Measurements from ENCODE around the gene INSM2. TPM values are rescaled to one million over a fixed set of nuclear protein-coding genes. Genes with fewer than 3 reads are reported as not detected.

INSM2 gene, protein sequence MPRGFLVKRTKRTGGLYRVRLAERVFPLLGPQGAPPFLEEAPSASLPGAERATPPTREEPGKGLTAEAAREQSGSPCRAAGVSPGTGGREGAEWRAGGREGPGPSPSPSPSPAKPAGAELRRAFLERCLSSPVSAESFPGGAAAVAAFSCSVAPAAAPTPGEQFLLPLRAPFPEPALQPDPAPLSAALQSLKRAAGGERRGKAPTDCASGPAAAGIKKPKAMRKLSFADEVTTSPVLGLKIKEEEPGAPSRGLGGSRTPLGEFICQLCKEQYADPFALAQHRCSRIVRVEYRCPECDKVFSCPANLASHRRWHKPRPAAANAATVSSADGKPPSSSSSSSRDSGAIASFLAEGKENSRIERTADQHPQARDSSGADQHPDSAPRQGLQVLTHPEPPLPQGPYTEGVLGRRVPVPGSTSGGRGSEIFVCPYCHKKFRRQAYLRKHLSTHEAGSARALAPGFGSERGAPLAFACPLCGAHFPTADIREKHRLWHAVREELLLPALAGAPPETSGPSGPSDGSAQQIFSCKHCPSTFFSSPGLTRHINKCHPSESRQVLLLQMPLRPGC
- not detected for total RNA-seq
- not detected for polyA plus RNA-seq
- long read RNA-seq, donor 1: 0 reads
- long read RNA-seq, donor 2: 0 reads

DNA sequence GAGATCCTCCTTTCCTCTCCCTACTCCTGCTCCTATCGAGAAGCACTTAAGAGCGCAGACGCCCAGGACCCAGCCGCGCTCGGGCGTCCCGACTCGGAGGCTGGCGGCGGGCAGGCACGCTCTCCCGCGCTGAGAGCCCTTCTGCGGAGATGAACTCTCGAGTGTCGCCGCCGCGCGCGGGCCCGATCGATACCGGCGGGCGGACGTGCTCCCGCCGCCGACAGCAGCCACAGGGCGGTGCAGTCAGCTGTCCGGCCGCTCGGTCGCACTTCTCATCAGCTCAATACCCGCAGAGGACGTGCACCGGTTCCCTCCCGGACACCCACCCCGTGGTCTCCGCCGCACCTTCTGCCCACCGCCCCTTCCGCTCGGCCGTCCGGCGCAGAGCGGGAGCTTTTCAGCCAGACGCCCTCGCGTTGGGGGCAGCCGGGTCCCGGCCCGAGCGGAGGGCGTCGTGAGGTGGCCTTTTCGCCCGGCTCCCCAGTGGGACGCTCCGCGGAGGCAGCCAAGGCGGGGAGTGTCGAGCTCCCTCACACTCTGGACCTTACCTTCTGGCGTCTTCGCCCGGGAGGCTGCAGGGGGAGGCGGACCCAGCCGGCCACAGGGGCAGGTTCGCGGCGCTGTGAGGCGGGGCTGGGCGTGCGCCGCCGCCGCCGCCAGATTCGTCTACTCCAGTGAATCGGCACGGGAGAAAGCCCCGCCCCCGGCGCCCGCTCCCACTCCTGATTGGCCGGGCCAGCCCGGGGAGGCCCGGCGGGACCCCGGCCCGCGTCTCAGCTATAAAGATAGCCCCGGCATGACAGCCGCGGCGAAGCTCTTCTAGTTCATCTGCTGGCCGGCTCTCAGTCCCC is at the start of gene INSM2:
Gene INSM2 (plus strand): TSS at position 808 of the 851 bp plus-strand sequence. CDS start 89 bp downstream, outside the sequence.
- no peaks in the 10 kb centered on the region for H3K9me3 ChIP-seq
- TF ChIP-seq, protein P1, sequence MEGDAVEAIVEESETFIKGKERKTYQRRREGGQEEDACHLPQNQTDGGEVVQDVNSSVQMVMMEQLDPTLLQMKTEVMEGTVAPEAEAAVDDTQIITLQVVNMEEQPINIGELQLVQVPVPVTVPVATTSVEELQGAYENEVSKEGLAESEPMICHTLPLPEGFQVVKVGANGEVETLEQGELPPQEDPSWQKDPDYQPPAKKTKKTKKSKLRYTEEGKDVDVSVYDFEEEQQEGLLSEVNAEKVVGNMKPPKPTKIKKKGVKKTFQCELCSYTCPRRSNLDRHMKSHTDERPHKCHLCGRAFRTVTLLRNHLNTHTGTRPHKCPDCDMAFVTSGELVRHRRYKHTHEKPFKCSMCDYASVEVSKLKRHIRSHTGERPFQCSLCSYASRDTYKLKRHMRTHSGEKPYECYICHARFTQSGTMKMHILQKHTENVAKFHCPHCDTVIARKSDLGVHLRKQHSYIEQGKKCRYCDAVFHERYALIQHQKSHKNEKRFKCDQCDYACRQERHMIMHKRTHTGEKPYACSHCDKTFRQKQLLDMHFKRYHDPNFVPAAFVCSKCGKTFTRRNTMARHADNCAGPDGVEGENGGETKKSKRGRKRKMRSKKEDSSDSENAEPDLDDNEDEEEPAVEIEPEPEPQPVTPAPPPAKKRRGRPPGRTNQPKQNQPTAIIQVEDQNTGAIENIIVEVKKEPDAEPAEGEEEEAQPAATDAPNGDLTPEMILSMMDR (IDR thresholded peaks at IDR 0.05): no peak
- peaks cover 7 to 57% (median 21%) of the 10 kb centered on the region in 3 donors for H3K27me3 ChIP-seq (ENCODE audit: insufficient read depth in 3 of 3, low read length in 2 of 3)
- DNase-seq (peak; percentile 49 to 69), ATAC-seq (peak; percentile 72 to 81 (median 78))
- WGBS, 3 donors: 1% methylated on average over 56 to 100 of the region's 100 CpGs
- H3K4me1 ChIP-seq: peaks cover 20% of the 10 kb centered on the region
- H3K27ac ChIP-seq: no peak within 1 kb of the TSS
- no peaks in the 10 kb centered on the region for H3K36me3 ChIP-seq (ENCODE audit: insufficient read depth in 1 of 2, low read depth in 1 of 2)
- peak within 1 kb of the TSS; percentile 76 for H3K4me3 ChIP-seq
- intact Hi-C loops (cut with DNase I): no loop called here

DNA sequence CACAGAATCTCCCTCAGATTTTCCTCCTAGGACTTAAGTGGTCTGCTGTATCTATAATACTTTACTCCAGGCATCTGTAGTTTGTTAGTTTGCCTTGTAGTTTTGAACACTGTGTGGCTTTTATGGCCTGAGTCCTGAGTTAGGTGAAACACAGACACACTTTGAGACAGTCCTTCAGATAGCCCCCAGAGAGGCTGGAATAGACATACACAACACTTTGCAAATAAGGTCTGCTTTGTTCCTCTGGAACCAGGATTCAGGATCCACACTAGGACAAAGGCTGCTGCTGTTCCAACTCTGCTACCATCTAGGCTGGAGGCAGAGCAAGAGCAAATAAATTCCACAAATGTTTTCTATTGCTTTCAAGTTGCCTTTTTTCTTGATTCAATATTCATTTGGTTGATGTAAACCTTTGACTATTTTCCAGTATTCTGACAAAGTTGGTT is 41.4 kb upstream of the INSM2 start:
- Histone ChIP-seq H3K27me3 (ENCODE audit: insufficient read depth in 3 of 3, low read length in 2 of 3) (no peaks in the 10 kb centered on the region), H3K4me1 (no peaks in the 10 kb centered on the region), H3K9me3 (peaks cover 2% of the 10 kb centered on the region), H3K36me3 (ENCODE audit: insufficient read depth in 1 of 2, low read depth in 1 of 2) (no peaks in the 10 kb centered on the region), H3K4me3 (no peak overlapping the region), H3K27ac (no peak overlapping the region)
- no peak for DNase-seq
- ATAC-seq: no peak
- TF ChIP-seq, protein P1 (IDR thresholded peaks at IDR 0.05): no peak
- intact Hi-C loops (cut with DNase I): no loop called here

DNA sequence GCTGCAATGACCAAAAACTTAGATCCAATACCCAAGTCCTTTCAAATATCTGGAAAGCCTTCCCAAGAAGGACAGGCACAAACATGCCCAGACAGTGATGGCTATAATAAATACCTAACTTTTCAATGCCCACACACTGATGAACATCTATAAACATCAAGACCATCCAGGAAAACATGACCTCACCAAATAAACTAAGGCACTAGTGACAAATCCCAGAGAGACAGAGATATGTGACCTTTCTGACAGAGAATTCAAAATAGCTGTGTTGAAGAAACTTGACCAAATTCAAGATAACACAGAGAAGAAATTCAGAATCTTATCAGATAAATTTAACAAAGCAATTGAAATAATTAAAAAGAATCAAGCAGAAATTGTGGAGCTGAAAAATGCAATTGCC is 38.7 kb upstream of the INSM2 start:
- H3K9me3 ChIP-seq: peaks cover 2% of the 10 kb centered on the region
- no peaks in the 10 kb centered on the region for H3K36me3 ChIP-seq (ENCODE audit: insufficient read depth in 1 of 2, low read depth in 1 of 2)
- DNase-seq (no peak), ATAC-seq (no peak)
- no peaks in the 10 kb centered on the region for H3K27me3 ChIP-seq (ENCODE audit: insufficient read depth in 3 of 3, low read length in 2 of 3)
- H3K4me3 ChIP-seq: no peak overlapping the region
- intact Hi-C loops (cut with DNase I): no loop called here
- H3K4me1 ChIP-seq: no peaks in the 10 kb centered on the region
- H3K27ac ChIP-seq: no peak overlapping the region
- TF ChIP-seq, protein P1 (IDR thresholded peaks at IDR 0.05): no peak

DNA sequence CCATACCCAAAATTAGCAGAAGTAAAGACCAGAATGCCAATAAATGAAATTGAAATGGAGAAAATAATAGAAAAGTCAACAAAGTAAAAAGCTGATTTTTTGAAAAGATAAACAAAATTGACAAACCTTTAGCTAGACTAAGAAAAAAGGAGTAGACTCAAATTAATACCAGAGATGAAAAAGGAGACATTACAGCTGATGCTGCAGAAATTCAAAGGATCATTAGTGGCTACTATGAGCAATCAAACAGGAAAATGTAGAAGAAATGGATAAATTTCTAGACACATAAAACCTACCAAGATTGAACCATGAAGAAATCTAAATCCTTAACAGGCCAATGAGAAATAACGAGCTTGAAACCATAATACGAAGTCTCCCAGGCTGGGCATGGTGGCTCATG is 34.8 kb upstream of the INSM2 start:
- Histone ChIP-seq H3K27ac (no peak overlapping the region), H3K27me3 (ENCODE audit: insufficient read depth in 3 of 3, low read length in 2 of 3) (no peaks in the 10 kb centered on the region), H3K9me3 (no peaks in the 10 kb centered on the region), H3K36me3 (ENCODE audit: insufficient read depth in 1 of 2, low read depth in 1 of 2) (no peaks in the 10 kb centered on the region), H3K4me1 (no peaks in the 10 kb centered on the region), H3K4me3 (no peak overlapping the region)
- 77 to 95% (median 80%) methylated on average over 2 of the region's 2 CpGs for WGBS, 3 donors
- TF ChIP-seq, protein P1 (IDR thresholded peaks at IDR 0.05): no peak
- ATAC-seq: no peak
- no peak for DNase-seq
- intact Hi-C loops (cut with DNase I): no loop called here
